Measurements from ENCODE around the gene ALPL.

The ALPL gene

DNA sequence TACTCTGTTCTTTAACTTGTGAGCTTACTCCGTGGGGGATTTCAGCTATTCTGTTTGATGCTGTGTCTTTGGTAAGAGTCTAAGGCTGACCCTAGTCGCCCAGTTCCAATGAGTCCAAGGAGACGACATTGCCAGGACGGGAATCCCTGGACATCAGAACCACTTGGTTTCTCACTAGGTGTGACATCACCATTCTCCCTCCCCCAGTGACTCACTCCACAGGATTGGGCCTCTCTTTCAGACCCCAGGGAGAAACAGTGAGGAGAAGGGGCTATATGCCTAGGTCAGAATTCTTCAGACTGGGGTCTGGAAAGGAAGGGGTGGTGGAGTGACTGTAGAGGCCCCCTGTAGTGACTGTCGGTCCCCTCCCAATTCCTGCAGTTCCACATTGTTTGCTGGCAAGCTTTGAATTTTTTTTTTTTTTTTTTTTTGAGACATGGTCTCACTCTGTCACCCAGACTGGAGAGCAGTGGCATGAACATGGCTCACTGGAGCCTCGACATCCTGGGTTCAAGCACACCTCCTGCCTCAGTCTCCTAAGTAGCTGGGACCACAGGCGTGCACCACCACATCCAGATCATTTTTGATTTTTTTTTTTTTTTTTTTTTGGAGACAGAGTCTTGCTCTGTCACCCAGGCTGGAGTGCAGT, 21.3 kb downstream of the ALPL start:
- no peak for DNase-seq (ENCODE audit: low read depth in 2 of 2)

GRCh38 chr1:21531241-21531640, 22.0 kb downstream of the ALPL start:
- no peak for DNase-seq (ENCODE audit: low read depth in 2 of 2)

DNA sequence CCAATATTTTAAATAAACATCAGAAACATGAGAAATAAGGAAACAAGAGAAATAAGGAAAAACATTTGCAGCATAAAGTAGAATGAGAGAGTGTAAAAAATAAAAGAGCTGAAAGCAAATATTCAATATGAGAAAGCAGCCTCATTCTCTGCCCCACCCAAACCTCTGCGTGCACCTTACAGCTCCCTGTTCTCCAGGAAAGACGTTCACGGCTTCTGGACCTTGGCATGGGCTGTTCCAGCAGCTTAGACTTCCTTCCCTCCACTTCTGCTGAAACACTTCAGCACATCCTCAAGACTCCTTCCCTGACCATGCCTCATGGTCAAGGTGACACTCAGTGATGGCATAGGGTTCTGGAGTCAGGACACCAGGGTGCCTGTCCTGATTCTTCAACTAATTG, 23.3 kb downstream of the ALPL start:
- DNase-seq (ENCODE audit: low read depth in 2 of 2), result no peak

GRCh38 chr1:21532992-21533534, 23.8 kb downstream of the ALPL start:
- DNase-seq (ENCODE audit: low read depth in 2 of 2), result no peak

GRCh38 chr1:21534146-21534545, 24.9 kb downstream of the ALPL start:
- no peak for DNase-seq (ENCODE audit: low read depth in 2 of 2)

GRCh38 chr1:21534674-21535378, 25.6 kb downstream of the ALPL start:
- no peak for DNase-seq (ENCODE audit: low read depth in 2 of 2)

- DNase-seq (ENCODE audit: low read depth in 2 of 2), result no peak
These were observed 27.0 kb downstream of the ALPL start for GRCh38 chr1:21536218-21536617.

DNA sequence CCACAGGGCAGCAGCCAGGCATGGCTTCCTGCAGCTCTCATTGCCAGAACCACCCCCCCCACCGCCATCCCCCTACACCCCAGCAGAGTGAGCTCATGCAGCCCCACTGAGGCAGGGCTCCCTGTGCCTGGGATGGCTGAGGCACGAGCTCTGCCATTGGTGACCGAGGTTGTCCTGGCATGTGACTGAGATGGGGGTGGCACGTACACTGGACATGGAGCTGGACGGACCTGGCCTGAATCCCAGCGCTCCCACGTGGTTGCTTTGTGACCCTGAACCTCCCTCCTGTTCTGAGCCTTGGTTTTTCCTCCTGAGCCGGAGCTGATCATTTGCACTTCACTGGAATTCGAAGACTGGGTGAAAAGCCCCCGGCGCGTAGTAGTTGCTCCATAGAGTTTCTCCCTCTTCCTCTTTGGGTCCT, 28.3 kb downstream of the ALPL start:
- DNase-seq (ENCODE audit: low read depth in 2 of 2), result no peak

- no peak for DNase-seq (ENCODE audit: low read depth in 2 of 2)
These were observed 28.9 kb downstream of the ALPL start for GRCh38 chr1:21537932-21538630.

GRCh38 chr1:21539933-21540332, 30.7 kb downstream of the ALPL start:
- DNase-seq (ENCODE audit: low read depth in 2 of 2), result no peak

DNA sequence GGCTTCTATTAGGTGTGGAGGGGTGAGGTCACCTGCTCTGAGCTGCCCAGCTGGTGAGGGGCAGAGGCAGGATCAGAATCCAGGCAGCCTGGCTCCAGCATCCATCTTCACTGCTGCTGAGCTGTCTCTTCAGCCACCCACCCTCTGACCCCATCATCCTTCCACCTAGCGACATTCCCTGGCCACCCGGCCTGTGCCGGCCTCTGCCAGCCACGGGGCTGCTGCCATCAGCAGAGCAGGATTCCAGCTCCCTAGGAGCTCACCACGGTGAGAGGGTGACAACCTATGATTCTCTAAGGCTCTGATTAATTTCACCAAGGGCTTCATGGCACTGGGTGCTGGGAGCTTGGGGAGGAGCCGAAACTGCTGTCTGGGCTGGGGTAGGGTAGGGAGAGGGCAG, 32.1 kb downstream of the ALPL start:
- no peak for DNase-seq (ENCODE audit: low read depth in 2 of 2)

GRCh38 chr1:21541835-21542234, 32.6 kb downstream of the ALPL start:
- no peak for DNase-seq (ENCODE audit: low read depth in 2 of 2)

DNA sequence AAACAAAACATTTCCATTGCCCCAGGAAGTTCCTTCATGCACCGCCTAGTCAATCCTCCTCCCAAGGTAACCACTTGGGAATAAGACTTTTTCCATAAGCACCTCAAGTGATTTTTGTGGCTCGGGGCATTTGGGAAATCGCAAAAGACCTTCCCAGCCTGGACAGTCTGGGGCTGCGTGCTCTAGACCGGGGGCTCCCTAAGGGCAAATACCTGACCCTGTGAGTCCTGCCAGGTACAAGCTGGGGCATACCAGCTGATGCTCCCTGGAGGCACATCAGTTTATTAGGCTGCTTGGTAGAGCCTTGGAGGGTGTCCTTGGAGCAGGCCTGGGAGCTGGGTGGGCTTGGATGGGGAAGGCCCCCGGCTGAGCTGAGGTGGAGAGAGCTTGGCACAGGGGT, 34.4 kb downstream of the ALPL start:
- no peak for DNase-seq (ENCODE audit: low read depth in 2 of 2)

- DNase-seq (ENCODE audit: low read depth in 2 of 2), result no peak
These were observed 34.9 kb downstream of the ALPL start for GRCh38 chr1:21544095-21544494.

GRCh38 chr1:21546122-21546825, 37.1 kb downstream of the ALPL start:
- no peak for DNase-seq (ENCODE audit: low read depth in 2 of 2)

DNA sequence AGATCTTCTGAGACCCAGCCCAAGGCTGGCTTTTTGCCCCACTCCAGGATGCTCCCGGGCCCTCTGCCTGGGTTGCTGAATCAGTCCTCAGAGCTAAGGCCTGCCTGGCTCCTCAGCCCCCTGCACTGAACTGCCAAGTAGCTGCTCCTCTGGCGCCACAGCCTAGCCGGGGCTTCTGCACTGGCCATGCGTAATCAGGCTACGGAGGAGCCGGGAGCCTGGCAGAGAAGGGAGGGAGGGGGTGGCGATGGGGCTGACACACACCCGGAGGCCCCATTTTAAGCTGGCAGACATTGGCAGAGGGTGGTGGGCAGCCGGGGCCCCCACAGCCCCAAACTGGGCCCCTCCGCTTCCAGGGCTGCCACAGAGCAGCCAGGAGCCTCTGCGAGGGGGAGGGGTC, 38.7 kb downstream of the ALPL start:
- DNase-seq (ENCODE audit: low read depth in 2 of 2), result no peak

DNA sequence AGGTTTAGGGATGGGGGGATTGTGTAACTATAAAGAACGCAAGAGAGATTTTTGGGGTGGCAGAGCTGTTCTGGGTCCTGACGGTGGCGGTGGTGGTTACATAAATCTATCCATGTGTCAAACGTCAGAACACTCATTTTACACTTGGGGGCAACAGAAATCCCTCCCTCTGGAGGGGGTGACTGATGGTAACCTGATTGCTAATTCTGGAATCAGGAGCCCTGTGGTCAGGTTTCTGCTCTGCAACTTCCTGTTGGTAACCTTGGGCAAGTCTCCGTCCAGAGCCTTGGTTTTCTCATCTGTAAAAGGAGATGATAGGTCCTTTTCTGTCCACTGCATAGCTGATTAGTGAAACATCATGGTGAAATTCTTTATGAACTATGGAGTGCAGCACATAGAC, 40.9 kb downstream of the ALPL start:
- no peak for DNase-seq (ENCODE audit: low read depth in 2 of 2)

DNA sequence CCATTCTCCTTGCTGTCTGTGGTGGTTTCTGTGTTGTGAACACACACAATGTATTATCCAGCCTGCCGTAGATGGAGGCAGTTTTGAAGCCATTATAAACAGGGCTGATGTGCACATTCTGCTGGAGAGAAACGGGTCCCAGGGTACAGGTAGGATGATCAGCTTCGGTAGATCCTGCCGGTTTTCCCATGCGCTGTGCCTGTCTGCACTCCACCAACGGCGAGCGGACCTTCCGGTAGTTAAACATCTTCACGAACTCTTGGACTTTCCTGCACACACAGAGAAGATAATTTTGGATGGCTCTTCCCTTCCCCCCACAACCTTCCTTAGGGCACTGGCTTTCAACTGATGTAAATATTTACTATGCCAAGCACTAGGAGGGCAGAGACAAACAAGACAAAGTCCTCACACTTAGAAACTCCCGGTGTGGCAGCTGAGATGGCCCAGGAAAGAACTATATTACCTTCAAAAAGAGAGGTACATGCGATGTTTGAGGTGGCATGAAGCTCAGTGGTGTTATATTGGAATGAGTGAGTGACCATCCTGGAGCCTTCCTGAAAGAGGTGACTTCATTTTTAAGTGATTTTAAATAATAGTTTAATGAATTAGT, 41.7 kb downstream of the ALPL start:
- DNase-seq (ENCODE audit: low read depth in 2 of 2), result no peak

DNA sequence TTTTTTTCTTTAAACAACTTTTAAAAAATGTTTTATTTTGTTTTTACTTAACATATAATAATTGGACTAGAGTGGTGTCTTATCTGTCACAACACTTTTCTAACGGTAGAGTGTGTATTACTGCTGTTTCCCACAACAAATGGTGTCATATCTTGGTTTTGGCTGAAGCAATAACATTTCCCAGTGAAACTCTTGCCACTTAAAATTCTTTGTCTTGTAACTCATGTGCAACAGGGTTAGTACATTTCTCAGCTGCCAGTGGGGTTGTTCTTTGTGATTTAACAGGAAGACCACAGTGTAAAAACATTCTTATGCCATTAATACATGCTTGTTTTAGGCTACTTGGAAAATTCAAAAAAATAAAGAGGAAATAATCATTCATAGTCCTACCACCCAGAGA, 43.5 kb downstream of the ALPL start:
- no peak for DNase-seq (ENCODE audit: low read depth in 2 of 2)

GRCh38 chr1:21553116-21553926, 44.1 kb downstream of the ALPL start:
- DNase-seq (ENCODE audit: low read depth in 2 of 2), result no peak
